ENCODE data around the gene ZMAT5.
A peak's percentile ranks its signal among the peaks of the same experiment; 100 is the strongest.

ZMAT5 gene

DNA sequence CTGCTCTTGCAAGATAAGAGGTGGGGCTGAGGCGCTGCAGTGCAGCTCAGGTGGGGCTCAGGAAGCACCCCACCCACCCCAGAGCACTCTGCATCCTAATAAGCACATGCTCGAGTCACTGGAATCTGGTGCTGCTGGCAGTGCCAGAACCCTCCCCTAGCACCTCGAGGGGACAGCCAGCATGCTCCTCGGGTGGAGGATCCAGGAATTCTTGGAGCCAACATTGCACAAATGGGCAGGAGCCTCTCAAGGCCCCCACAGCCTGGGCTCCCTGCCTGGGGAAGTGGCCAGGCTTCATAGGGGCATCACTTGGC, 74.5 kb downstream of the ZMAT5 start:
- TF ChIP-seq OSR1 (CRISPR knock-in tag; IDR thresholded peaks at IDR 0.05): no peak
- TF ChIP-seq ZNF8 (CRISPR knock-in tag; IDR thresholded peaks at IDR 0.05): no peak
- TF ChIP-seq CREB5 (CRISPR knock-in tag; IDR thresholded peaks at IDR 0.05; ENCODE audit: low read depth): no peak
- no peak for TF ChIP-seq ARNTL (CRISPR knock-in tag; IDR thresholded peaks at IDR 0.05; ENCODE audit: borderline replicate concordance, low read depth)
- TF ChIP-seq, protein P1, sequence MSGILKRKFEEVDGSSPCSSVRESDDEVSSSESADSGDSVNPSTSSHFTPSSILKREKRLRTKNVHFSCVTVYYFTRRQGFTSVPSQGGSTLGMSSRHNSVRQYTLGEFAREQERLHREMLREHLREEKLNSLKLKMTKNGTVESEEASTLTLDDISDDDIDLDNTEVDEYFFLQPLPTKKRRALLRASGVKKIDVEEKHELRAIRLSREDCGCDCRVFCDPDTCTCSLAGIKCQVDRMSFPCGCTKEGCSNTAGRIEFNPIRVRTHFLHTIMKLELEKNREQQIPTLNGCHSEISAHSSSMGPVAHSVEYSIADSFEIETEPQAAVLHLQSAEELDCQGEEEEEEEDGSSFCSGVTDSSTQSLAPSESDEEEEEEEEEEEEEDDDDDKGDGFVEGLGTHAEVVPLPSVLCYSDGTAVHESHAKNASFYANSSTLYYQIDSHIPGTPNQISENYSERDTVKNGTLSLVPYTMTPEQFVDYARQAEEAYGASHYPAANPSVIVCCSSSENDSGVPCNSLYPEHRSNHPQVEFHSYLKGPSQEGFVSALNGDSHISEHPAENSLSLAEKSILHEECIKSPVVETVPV (CRISPR knock-in tag; IDR thresholded peaks at IDR 0.05): no peak
- TF ChIP-seq GLIS3 (CRISPR knock-in tag; IDR thresholded peaks at IDR 0.05): no peak
- TF ChIP-seq PPARA (CRISPR knock-in tag; IDR thresholded peaks at IDR 0.05; ENCODE audit: borderline replicate concordance): no peak
- TF ChIP-seq RARB (CRISPR knock-in tag; IDR thresholded peaks at IDR 0.05): no peak
- TF ChIP-seq, protein P2, sequence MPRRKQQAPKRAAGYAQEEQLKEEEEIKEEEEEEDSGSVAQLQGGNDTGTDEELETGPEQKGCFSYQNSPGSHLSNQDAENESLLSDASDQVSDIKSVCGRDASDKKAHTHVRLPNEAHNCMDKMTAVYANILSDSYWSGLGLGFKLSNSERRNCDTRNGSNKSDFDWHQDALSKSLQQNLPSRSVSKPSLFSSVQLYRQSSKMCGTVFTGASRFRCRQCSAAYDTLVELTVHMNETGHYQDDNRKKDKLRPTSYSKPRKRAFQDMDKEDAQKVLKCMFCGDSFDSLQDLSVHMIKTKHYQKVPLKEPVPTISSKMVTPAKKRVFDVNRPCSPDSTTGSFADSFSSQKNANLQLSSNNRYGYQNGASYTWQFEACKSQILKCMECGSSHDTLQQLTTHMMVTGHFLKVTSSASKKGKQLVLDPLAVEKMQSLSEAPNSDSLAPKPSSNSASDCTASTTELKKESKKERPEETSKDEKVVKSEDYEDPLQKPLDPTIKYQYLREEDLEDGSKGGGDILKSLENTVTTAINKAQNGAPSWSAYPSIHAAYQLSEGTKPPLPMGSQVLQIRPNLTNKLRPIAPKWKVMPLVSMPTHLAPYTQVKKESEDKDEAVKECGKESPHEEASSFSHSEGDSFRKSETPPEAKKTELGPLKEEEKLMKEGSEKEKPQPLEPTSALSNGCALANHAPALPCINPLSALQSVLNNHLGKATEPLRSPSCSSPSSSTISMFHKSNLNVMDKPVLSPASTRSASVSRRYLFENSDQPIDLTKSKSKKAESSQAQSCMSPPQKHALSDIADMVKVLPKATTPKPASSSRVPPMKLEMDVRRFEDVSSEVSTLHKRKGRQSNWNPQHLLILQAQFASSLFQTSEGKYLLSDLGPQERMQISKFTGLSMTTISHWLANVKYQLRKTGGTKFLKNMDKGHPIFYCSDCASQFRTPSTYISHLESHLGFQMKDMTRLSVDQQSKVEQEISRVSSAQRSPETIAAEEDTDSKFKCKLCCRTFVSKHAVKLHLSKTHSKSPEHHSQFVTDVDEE (CRISPR knock-in tag; IDR thresholded peaks at IDR 0.05): no peak
- ATAC-seq: no peak

DNA sequence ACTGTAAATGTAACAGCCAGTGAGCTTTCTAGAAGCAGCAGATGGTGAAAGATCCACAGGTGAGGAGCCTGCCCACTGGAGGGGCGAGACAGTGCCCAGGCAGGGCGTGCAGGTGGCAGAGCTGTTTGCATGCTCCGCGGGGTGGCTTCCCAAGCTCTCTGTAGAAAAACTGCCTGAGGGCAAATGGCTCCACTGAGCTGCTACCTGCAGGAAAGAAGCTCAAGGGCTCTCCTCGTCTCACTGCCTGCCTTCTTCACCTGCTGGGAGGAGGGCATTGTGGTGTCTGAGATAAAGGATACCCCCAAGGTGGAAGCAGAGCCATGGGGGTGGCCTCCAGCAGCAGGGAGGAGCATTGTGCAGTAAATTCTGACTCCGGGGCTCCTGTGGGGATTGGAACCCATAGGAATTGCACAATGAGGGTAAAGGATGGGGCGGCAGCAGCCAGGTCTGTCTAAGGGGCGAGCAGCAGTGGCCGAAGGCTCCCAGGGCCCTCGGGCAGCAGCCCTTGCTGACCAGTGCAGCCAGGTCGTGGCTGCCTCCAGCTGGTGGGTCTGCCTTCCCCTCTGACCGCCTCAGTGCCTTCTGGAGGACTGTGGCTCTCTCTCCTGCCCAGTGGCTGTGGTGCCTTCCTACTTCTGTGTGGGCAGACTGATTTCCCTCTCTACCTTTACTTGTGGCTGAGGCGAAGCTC, 75.0 kb downstream of the ZMAT5 start:
- TF ChIP-seq CREB5 (CRISPR knock-in tag; IDR thresholded peaks at IDR 0.05; ENCODE audit: low read depth) (no peak), PPARA (CRISPR knock-in tag; IDR thresholded peaks at IDR 0.05; ENCODE audit: borderline replicate concordance) (no peak), ZNF70 (CRISPR knock-in tag; IDR thresholded peaks at IDR 0.05) (no peak), ZFP3 (CRISPR knock-in tag; IDR thresholded peaks at IDR 0.05) (no peak), OSR1 (CRISPR knock-in tag; IDR thresholded peaks at IDR 0.05) (no peak)
- no peak for ATAC-seq

GRCh38 chr22:29690476-29690875, 76.3 kb downstream of the ZMAT5 start:
- TF ChIP-seq CREB5 (CRISPR knock-in tag; IDR thresholded peaks at IDR 0.05; ENCODE audit: low read depth): no peak
- no peak for TF ChIP-seq ZFP30 (CRISPR knock-in tag; IDR thresholded peaks at IDR 0.05)
- TF ChIP-seq ESRRG (CRISPR knock-in tag; IDR thresholded peaks at IDR 0.05): no peak
- no peak for TF ChIP-seq SNAI2 (CRISPR knock-in tag; IDR thresholded peaks at IDR 0.05)
- TF ChIP-seq, protein P3, sequence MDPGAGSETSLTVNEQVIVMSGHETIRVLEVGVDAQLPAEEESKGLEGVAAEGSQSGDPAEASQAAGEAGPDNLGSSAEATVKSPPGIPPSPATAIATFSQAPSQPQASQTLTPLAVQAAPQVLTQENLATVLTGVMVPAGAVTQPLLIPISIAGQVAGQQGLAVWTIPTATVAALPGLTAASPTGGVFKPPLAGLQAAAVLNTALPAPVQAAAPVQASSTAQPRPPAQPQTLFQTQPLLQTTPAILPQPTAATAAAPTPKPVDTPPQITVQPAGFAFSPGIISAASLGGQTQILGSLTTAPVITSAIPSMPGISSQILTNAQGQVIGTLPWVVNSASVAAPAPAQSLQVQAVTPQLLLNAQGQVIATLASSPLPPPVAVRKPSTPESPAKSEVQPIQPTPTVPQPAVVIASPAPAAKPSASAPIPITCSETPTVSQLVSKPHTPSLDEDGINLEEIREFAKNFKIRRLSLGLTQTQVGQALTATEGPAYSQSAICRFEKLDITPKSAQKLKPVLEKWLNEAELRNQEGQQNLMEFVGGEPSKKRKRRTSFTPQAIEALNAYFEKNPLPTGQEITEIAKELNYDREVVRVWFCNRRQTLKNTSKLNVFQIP (CRISPR knock-in tag; IDR thresholded peaks at IDR 0.05; ENCODE audit: borderline replicate concordance, low read depth): no peak
- TF ChIP-seq OSR1 (CRISPR knock-in tag; IDR thresholded peaks at IDR 0.05): no peak
- TF ChIP-seq ZC3H10 (CRISPR knock-in tag; IDR thresholded peaks at IDR 0.05): no peak
- TF ChIP-seq ZNF565 (CRISPR knock-in tag; conservative IDR thresholded peaks at IDR 0.05; ENCODE audit: low read depth): no peak
- no peak for TF ChIP-seq ZNF8 (CRISPR knock-in tag; IDR thresholded peaks at IDR 0.05)
- no peak for TF ChIP-seq PPARA (CRISPR knock-in tag; IDR thresholded peaks at IDR 0.05; ENCODE audit: borderline replicate concordance)
- no peak for TF ChIP-seq ISL1 (CRISPR knock-in tag; IDR thresholded peaks at IDR 0.05)
- no peak for TF ChIP-seq ZNF70 (CRISPR knock-in tag; IDR thresholded peaks at IDR 0.05)
- no peak for TF ChIP-seq TOX (CRISPR knock-in tag; IDR thresholded peaks at IDR 0.05; ENCODE audit: borderline replicate concordance)
- no peak for TF ChIP-seq CSDC2 (CRISPR knock-in tag; IDR thresholded peaks at IDR 0.05)
- no peak for TF ChIP-seq BACH2 (CRISPR knock-in tag; IDR thresholded peaks at IDR 0.05; ENCODE audit: borderline replicate concordance)
- ATAC-seq: peak; percentile 61

Data from SK-N-SH treated with all-trans-retinoic acid at 6 μM for 48 hours (cell line).